Left cardiac atrium (tissue), 4 donors: ENCODE data around the gene GAPVD1. TPM values are rescaled to one million over a fixed set of nuclear protein-coding genes. Genes with fewer than 3 reads are reported as not detected.
A peak's percentile ranks its signal among the peaks of the same experiment; 100 is the strongest.
"Not testable (repeated sequence)": the region's sequence is repeated elsewhere in the genome, so short reads cannot be mapped to it uniquely, and the experiment has no call there.

Source experiments
- ATAC-seq, 2 donors: fragments of 200-7000 bp; cut with Tn5 transposase; one replicate each; pipeline ENCODE4 v1.9.1; 2020; ENCODE audit warnings: mild to moderate bottlenecking in 2 of 2, moderate library complexity in 2 of 2
- DNase-seq: peaks from one replicate; pipeline ENCODE4 v3.0.0-alpha.2; 2020
- intact Hi-C, 2 donors: fragments of 100-400 bp; cut with DNase I; formaldehyde crosslinking; loops; one replicate each; pipeline versions ENCODE4 v1.14.1 to v1.15.1; 2022 to 2023
- total RNA-seq, 2 donors: library from RNA; stranded (reverse); fragmentation: NEBNext Ultra II Directional; extraction: Animal tissue kit (Norgen Biotek cat#: 25700); gene quantifications; one replicate each; pipeline ENCODE4 v1.2.1, GENCODE V29; 2021
- donor health status: DM: no; HTN: yes; CAD: no.
- donor health status: DM: no; HTN: yes; CAD: no; lungs with severe emphysema.
- donor health status: DM: yes; HTN: yes; CAD: no.
- donor health status: Dilated cardiomyopathy.

Gene GAPVD1
- total RNA-seq, 2 donors from 2014 or later = 30.7 to 36.8 TPM

DNA sequence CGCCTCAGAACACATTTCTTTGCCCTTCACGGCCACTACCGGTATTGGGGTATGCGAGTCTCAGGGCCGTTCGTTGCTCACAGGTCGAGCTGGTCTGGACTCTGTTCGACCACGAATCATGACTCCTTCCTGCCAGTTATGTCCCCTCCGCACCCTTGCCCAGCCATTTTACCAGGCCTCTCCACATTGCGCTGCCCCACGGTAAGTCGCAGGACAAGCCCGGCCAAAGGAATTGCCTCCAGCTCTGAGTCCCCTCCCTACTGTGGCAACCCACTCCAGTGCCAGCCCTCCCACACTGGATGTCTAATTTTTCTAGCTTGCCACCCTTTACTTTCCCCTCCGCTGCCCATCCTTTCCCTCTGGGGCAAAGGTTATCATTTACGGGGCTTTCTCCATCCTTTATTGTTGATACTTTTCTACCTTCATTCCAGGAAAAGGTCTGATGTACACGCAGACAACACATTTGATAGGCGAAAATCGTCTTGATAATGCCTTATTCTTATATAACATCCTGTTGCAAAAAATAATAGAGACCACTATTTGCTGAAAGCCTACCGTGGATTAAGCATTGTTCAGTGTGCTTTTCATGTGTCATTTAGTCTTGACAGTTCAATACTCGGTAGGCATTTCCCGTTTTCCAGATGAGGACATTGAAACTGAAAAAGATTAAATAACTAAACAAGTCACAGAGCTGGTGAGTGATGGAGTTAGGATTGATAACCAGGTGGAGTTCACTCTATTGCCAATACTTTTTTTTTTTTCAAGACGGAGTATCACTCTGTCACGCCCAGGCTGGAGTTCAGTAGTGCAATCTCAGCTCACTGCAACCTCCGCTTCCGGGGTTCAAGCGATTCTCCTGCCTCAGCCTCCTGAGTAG is 19.5 kb upstream of the GAPVD1 start:
- intact Hi-C loops = no loop called here
- ATAC-seq (peak; percentile 24 to 25), DNase-seq (peak; percentile 46)

GRCh38 chr9:125243792-125244260 is 17.8 kb upstream of the GAPVD1 start:
- DNase-seq = no peak
- intact Hi-C loops = no loop called here
- ATAC-seq = no peak

GRCh38 chr9:125246261-125246667 is 15.4 kb upstream of the GAPVD1 start:
- intact Hi-C loops = no loop called here
- ATAC-seq (no peak), DNase-seq (no peak)

DNA sequence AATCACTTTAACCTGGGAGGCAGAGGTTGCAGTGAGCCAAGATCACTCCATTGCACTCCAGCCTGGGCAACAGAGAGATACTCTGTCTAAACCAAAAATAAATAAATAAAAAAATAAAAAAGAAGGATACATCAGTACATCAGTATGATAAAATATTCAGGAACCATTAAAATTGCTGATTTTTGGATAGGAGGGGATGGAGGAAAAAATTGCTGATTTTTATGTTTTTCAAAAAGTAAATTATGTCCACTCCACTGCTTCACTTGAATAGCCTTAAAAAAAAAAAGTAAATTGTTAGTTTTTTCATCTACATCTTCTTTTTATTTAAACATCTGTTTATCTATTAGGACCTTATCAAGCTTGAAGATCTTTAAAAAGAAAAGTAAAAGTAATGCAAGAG is 7.4 kb upstream of the GAPVD1 start:
- intact Hi-C loops = loop anchor here (10.0 kb wide), 1 partner anchor 121 kb away; no protein-coding TSS in a partner anchor
- DNase-seq (no peak), ATAC-seq (no peak)

- intact Hi-C loops = loop anchor here (10.0 kb wide), 1 partner anchor 119 kb away; no protein-coding TSS in a partner anchor
- no peak for DNase-seq
- ATAC-seq = peak; percentile 38 to 44
Measured at GRCh38 chr9:125255781-125256391, 5.7 kb upstream of the GAPVD1 start.

DNA sequence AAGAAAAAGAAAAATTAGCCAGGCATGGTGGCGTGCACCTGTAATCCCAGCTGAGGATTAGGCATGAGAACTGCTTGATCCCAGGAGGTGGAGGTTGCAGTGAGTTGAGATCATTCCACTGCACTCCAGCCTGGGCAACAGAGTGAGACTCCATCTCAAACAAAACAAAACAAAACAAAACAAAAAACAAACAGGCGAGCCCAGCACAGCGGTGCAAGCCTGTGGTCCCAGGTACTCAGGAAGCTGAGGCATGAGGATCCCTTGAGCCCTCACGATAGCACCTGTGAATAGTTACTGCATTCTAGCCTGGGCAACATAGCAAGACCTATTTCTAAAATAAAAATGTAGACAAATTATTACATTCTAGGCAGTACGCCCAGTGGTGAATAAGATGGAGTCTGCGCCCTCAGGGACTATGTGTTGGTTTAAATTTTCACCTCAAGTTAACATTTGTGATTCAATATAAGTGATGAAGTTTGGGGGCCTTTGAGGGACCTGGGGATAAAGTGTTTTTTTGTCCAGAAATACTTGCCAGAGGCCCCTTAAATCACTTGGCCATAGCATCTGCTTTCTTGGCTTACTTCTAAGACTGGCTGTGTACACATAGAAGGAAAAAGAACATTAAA is 3.4 kb upstream of the GAPVD1 start:
- no peak for DNase-seq
- intact Hi-C loops = loop anchor here (10.0 kb wide), 1 partner anchor 117 kb away; no protein-coding TSS in a partner anchor
- no peak for ATAC-seq

GRCh38 chr9:125258832-125259534 is 2.6 kb upstream of the GAPVD1 start:
- DNase-seq = no peak

DNA sequence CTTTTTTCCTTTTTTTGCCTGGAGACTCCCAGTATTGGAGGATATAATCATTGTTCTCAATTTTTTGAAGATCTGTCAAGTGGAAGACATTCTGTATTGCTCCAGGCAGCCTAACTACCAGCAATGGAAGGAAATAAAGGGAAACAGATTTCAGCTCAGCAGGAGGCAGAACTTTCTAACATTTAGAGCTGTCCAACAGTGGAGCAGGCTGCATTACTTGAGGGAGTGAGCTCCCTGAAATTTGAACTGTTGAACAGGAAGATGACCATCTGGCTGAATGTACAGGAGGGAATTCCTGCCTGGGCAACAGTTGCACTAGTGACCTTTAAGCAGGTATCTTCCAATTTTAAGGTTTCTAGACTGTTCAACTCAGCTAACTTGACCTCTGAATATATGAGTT is 1.1 kb upstream of the GAPVD1 start:
- ATAC-seq (no peak), DNase-seq (no peak)
- intact Hi-C loops = no loop called here

More at GRCh38 chr9:125258832-125259534, 2.6 kb upstream of the GAPVD1 start:
- intact Hi-C loops = loop anchor here (10.0 kb wide), 1 partner anchor 116 kb away; no protein-coding TSS in a partner anchor
- ATAC-seq = no peak

- ATAC-seq = no peak
- intact Hi-C loops = no loop called here
- no peak for DNase-seq
Measured at GRCh38 chr9:125262294-125262991, 817 bp downstream of the GAPVD1 start.

DNA sequence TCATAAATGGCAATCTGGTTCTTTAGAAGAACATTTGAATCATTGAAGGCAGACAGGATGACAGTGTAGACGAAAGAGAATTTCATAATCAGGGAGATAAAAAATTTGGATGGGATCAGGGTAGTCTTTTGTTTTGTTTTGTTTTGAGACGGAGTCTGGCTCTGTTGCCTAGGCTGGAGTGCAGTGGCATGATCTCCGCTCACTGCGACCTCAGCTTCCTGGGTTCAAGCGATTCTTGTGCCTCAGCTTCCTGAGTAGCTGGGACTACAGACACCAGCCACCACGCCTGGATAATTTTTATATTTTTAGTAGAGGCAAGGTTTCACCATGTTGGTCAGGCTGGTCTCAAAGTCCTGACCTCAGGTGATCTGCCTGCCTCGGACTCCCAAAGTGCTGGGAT is 2.4 kb downstream of the GAPVD1 start:
- intact Hi-C loops, DNase-seq, ATAC-seq: not testable (repeated sequence)

GRCh38 chr9:125268394-125269013 is 6.9 kb downstream of the GAPVD1 start:
- intact Hi-C loops = no loop called here
- peak; percentile 8 to 30 for ATAC-seq
- no peak for DNase-seq

DNA sequence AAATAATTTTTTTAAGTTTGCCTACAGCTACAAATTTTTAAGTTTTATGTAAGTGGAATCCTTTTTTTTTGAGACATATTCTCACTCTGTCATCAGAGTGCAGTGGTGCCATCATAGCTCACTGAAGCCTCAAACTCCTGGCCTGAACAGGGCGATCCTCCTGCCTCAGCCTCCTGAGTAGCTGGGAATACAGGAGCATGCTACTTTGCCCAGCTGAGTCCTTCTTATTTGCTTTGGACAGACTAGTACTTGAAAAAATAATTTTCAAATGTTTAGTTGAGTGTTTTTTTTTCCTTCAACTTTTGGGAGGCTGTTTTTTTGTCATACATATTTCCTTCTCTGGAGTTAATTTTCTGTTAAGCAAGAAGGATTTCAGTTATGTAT is 7.4 kb downstream of the GAPVD1 start:
- ATAC-seq (no peak), DNase-seq (no peak)
- intact Hi-C loops = no loop called here

DNA sequence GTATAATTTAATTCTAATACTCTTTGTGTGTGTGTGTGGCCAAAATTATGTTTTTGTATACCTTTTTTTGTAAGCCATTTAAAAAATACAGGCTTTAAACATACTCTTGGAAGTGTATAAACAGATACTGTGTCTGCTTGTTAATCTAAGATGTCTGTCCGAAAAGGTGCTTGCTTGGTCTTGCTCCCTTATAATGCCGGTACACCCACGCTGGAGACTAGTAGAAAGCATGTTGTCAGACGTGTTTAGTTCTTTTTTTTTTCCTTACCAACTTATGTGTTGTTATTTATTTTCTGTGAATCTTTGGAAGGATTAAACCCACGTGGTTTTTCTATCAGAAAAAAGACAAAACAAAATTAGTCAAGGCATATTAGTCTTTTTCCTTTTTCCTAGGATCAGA is 9.5 kb downstream of the GAPVD1 start:
- intact Hi-C loops = no loop called here
- ATAC-seq = no peak
- DNase-seq = no peak

- peak in 1 of 2 donors; percentile 33 for ATAC-seq
- no peak for DNase-seq
- intact Hi-C loops = no loop called here
Measured at GRCh38 chr9:125272697-125273096, 11.1 kb downstream of the GAPVD1 start.

DNA sequence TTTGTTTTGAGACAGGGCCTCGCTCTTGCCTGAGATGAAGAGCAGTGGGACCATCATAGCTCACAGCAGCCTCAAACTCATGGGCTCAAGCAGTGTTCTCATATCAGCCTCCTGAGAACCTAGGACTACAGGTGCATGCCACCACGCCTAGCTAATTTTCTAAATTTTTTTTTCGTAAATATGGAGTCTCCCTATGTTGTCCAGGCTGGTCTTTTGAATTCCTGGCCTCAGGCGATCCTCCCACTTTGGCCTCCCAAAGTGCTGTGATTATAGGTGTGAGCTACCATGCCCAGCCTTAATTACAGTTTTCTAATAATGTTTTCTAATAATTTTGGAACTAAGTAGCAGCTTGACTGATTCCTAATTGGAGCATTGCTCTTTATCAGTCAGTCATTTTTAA is 15.1 kb downstream of the GAPVD1 start:
- DNase-seq = no peak
- no peak for ATAC-seq
- intact Hi-C loops = no loop called here

GRCh38 chr9:125277411-125277810 is 15.8 kb downstream of the GAPVD1 start:
- no peak for DNase-seq
- no peak for ATAC-seq
- intact Hi-C loops = no loop called here

DNA sequence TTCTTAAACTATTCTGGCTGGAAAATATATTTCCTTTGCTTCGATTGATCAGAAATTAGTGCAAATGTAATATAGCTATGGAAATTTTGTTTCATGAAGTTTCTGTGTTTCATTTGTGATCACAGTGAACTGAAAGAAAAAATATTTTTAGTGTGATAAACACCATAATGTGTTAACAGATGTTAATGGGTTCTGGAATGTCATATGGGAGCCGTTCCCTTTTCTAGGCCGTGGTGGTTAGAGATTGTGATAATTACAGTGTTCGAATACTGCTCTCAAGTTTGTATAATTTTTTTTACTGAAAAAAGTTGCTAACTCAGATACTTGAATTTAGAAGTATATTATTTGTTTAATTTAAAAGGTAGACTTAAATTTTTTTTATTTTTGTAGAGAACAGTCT is 19.3 kb downstream of the GAPVD1 start:
- ATAC-seq (no peak), DNase-seq (no peak)
- intact Hi-C loops = no loop called here

DNA sequence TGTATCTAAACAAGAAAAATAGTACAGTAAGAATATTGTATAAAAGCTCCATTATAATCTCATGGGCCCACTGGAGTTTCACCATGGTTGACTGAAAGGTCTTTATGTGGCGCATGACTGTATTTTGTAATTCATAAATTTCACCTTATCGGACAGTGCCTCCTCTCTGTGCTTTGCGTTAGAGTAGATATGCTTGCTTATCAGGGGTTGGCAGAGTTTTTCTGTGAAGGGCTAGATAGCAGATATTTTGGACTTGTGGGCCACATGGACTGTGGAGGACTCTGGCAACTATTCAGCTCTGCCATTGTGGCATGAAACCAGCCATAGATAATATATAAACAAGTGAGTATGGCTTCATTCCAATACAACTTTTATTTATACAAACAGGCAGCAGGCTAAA is 23.2 kb downstream of the GAPVD1 start:
- intact Hi-C loops = no loop called here
- ATAC-seq = peak; percentile 38 to 67
- DNase-seq = no peak
